Smooth muscle cell (in vitro differentiated cells): ENCODE data around the gene NSMCE1. TPM values are rescaled to one million over a fixed set of nuclear protein-coding genes. Genes with fewer than 3 reads are reported as not detected.

ENCODE experiments used
- DNase-seq: peaks from one replicate; lab custom pipeline; 2025; ENCODE audit not compliant: unreplicated experiment; lab: John Stamatoyannopoulos, UW
- H2AFZ ChIP-seq: fragments of 200-600 bp; sonication (generic); 2 replicates; pipeline ENCODE4 v1.6.0; 2016; ENCODE audit warnings: antibody characterized with exemption, low read depth, mild to moderate bottlenecking
- H3F3A ChIP-seq: fragments of 200-600 bp; sonication (generic); 2 replicates; pipeline ENCODE4 v1.6.0; 2017; ENCODE audit warnings: antibody characterized with exemption, low read depth
- H3K27ac ChIP-seq: fragments of 200-600 bp; sonication (generic); 2 replicates; pipeline ENCODE4 v1.5.1; 2016; ENCODE audit warnings: low read depth, mild to moderate bottlenecking
- H3K27me3 ChIP-seq: fragments of 200-600 bp; sonication (generic); 2 replicates; pipeline ENCODE4 v1.6.1; 2016; ENCODE audit warnings: low read depth, mild to moderate bottlenecking
- H3K36me3 ChIP-seq: fragments of 200-600 bp; sonication (generic); 2 replicates; pipeline ENCODE4 v1.5.1; 2016; ENCODE audit warnings: low read depth
- H3K4me1 ChIP-seq: fragments of 200-600 bp; sonication (generic); 2 replicates; pipeline ENCODE4 v1.5.1; 2016; ENCODE audit warnings: low read depth
- H3K4me2 ChIP-seq: fragments of 200-600 bp; sonication (generic); 2 replicates; pipeline ENCODE4 v1.6.0; 2016; ENCODE audit warnings: mild to moderate bottlenecking
- H3K4me3 ChIP-seq: fragments of 200-600 bp; sonication (generic); 2 replicates; pipeline ENCODE4 v1.5.1; 2016; ENCODE audit warnings: mild to moderate bottlenecking
- H3K79me2 ChIP-seq: fragments of 200-600 bp; sonication (generic); 2 replicates; pipeline ENCODE4 v1.6.0; 2016; ENCODE audit warnings: low read depth, mild to moderate bottlenecking
- H3K9ac ChIP-seq: fragments of 200-600 bp; sonication (generic); 2 replicates; pipeline ENCODE4 v1.6.0; 2016; ENCODE audit warnings: low read depth
- H3K9me3 ChIP-seq: fragments of 200-600 bp; sonication (generic); replicated peaks from 2 replicates; pipeline ENCODE4 v1.5.1; 2016; ENCODE audit warnings: low read depth
- H4K20me1 ChIP-seq: fragments of 200-600 bp; sonication (generic); 2 replicates; pipeline ENCODE4 v1.6.0; 2016; ENCODE audit warnings: low read depth
- CTCF ChIP-seq: fragments of 200-600 bp; sonication (generic); IDR thresholded peaks from 2 replicates; pipeline ENCODE4 v1.5.1; 2017; ENCODE audit warnings: borderline replicate concordance, mild to moderate bottlenecking, antibody characterized with exemption; ENCODE audit not compliant: insufficient read depth, poor library complexity, severe bottlenecking
- WGBS: methylation state at CpG from one replicate; pipeline ENCODE4 v1.1.7; 2016; ENCODE audit warnings: low lambda C conversion rate; 5-methylcytosine and 5-hydroxymethylcytosine counted together
- polyA plus RNA-seq: library from polyadenylated mRNA; unstranded; fragments of >200 nt; fragmentation: Nextera tagmentation; extraction: Ambion mirVana; gene quantifications from 2 replicates; pipeline ENCODE4 v1.2.1, GENCODE V29; 2016
- total RNA-seq: library from RNA; depleted of rRNA; stranded (reverse); fragments of >200 nt; gene quantifications from 2 replicates; pipeline ENCODE4 v1.2.3, GENCODE V29; 2014

NSMCE1 gene
- total and polyA plus RNA-seq, 2 experiments from 2014 or later, result 36.9 to 59.1 TPM

GRCh38 chr16:27239906-27240655 lies 28.5 kb downstream of the NSMCE1 start:
- Histone ChIP-seq H2AFZ (no peak overlapping the region), H3K4me2 (no peak overlapping the region), H3K9me3 (no peaks in the 10 kb centered on the region), H4K20me1 (no peaks in the 10 kb centered on the region), H3K27me3 (no peaks in the 10 kb centered on the region), H3K79me2 (no peaks in the 10 kb centered on the region), H3K27ac (no peak overlapping the region), H3F3A (no peaks in the 10 kb centered on the region), H3K4me3 (no peak overlapping the region), H3K4me1 (peaks cover 15% of the 10 kb centered on the region), H3K36me3 (no peaks in the 10 kb centered on the region), H3K9ac (no peak overlapping the region)
- no peak for TF ChIP-seq CTCF
- 82% methylated on average over 9 of the region's 9 CpGs for WGBS
- no peak for DNase-seq

GRCh38 chr16:27239026-27239425 lies 29.5 kb downstream of the NSMCE1 start:
- H3K4me3 ChIP-seq, result no peak overlapping the region
- H3K36me3 ChIP-seq, result no peaks in the 10 kb centered on the region
- H3F3A ChIP-seq, result no peaks in the 10 kb centered on the region
- H3K9me3 ChIP-seq, result no peaks in the 10 kb centered on the region
- H3K9ac ChIP-seq, result no peak overlapping the region
- H3K4me1 ChIP-seq, result peaks cover 15% of the 10 kb centered on the region
- no peaks in the 10 kb centered on the region for H3K79me2 ChIP-seq
- TF ChIP-seq CTCF, result no peak
- DNase-seq, result no peak
- WGBS, result 96% methylated on average over 5 of the region's 5 CpGs
- no peaks in the 10 kb centered on the region for H3K27me3 ChIP-seq
- no peak overlapping the region for H3K27ac ChIP-seq
- no peak overlapping the region for H2AFZ ChIP-seq
- H4K20me1 ChIP-seq, result no peaks in the 10 kb centered on the region
- no peak overlapping the region for H3K4me2 ChIP-seq

- no peak overlapping the region for H3K9ac ChIP-seq
- H3K36me3 ChIP-seq, result no peaks in the 10 kb centered on the region
- DNase-seq, result no peak
- TF ChIP-seq CTCF, result no peak
- peaks cover 15% of the 10 kb centered on the region for H3K4me1 ChIP-seq
- no peak overlapping the region for H2AFZ ChIP-seq
- no peak overlapping the region for H3K4me2 ChIP-seq
- no peaks in the 10 kb centered on the region for H3K27me3 ChIP-seq
- no peaks in the 10 kb centered on the region for H3K9me3 ChIP-seq
- H3K79me2 ChIP-seq, result no peaks in the 10 kb centered on the region
- WGBS, result 100% methylated on average over 2 of the region's 2 CpGs
- H4K20me1 ChIP-seq, result no peaks in the 10 kb centered on the region
- H3K27ac ChIP-seq, result no peak overlapping the region
- H3F3A ChIP-seq, result no peaks in the 10 kb centered on the region
- H3K4me3 ChIP-seq, result no peak overlapping the region
Measured at GRCh38 chr16:27238591-27238990, 30.0 kb downstream of the NSMCE1 start.

- DNase-seq, result no peak
- Histone ChIP-seq H3K27ac (no peak overlapping the region), H3K4me1 (peaks cover 12% of the 10 kb centered on the region), H3K79me2 (no peaks in the 10 kb centered on the region), H3K4me3 (no peak overlapping the region), H3K27me3 (no peaks in the 10 kb centered on the region), H3K36me3 (no peaks in the 10 kb centered on the region), H4K20me1 (no peaks in the 10 kb centered on the region), H3K9ac (no peak overlapping the region), H3K9me3 (no peaks in the 10 kb centered on the region), H2AFZ (no peak overlapping the region), H3F3A (no peaks in the 10 kb centered on the region), H3K4me2 (no peak overlapping the region)
- 86% methylated on average over 16 of the region's 16 CpGs for WGBS
- TF ChIP-seq CTCF, result no peak
Measured at GRCh38 chr16:27238016-27238587, 30.5 kb downstream of the NSMCE1 start.
